Pulmonary artery endothelial cell (primary cell): ENCODE measurements around the gene GRK1. TPM values are rescaled to one million over a fixed set of nuclear protein-coding genes. Genes with fewer than 3 reads are reported as not detected.
"Not testable (repeated sequence)": the region's sequence is repeated elsewhere in the genome, so short reads cannot be mapped to it uniquely, and the experiment has no call there.

ENCODE experiments used
- DNase-seq: peaks from one replicate; pipeline ENCODE4 v3.0.0-alpha.2; 2011; ENCODE audit warnings: low read depth, low spot score
- total RNA-seq: library from RNA; depleted of rRNA; stranded (reverse); fragments of >200 nt; gene quantifications from 2 replicates; pipeline ENCODE4 v1.2.3, GENCODE V29; 2014

The GRK1 gene
- total RNA-seq, 1 donor from 2014 or later, result not detected

- DNase-seq, result no peak
Observed at GRCh38 chr13:113665597-113666328, 1.3 kb upstream of the GRK1 start.

GRCh38 chr13:113666329-113666670 is 719 bp upstream of the GRK1 start:
- DNase-seq, result no peak

GRCh38 chr13:113667771-113668490 is 912 bp downstream of the GRK1 start:
- DNase-seq, result no peak

- no peak for DNase-seq
Observed at GRCh38 chr13:113668491-113668971, 1.5 kb downstream of the GRK1 start.

- DNase-seq, result no peak
Observed at GRCh38 chr13:113669231-113669754, 2.3 kb downstream of the GRK1 start.

GRCh38 chr13:113669755-113670341 is 2.8 kb downstream of the GRK1 start:
- no peak for DNase-seq

GRCh38 chr13:113670541-113670940 is 3.5 kb downstream of the GRK1 start:
- no peak for DNase-seq

GRCh38 chr13:113671066-113672001 is 4.3 kb downstream of the GRK1 start:
- DNase-seq, result no peak

GRCh38 chr13:113672002-113672651 is 5.1 kb downstream of the GRK1 start:
- DNase-seq, result no peak

- DNase-seq, result no peak
Observed at GRCh38 chr13:113722921-113723320, 55.9 kb downstream of the GRK1 start.

GRCh38 chr13:113723410-113724015 is 56.5 kb downstream of the GRK1 start:
- no peak for DNase-seq

GRCh38 chr13:113724016-113724758 is 57.2 kb downstream of the GRK1 start:
- DNase-seq, result no peak

GRCh38 chr13:113724780-113725315 is 57.8 kb downstream of the GRK1 start:
- no peak for DNase-seq

GRCh38 chr13:113725329-113726105 is 58.5 kb downstream of the GRK1 start:
- DNase-seq, result not testable (repeated sequence)

- not testable (repeated sequence) for DNase-seq
Observed at GRCh38 chr13:113726106-113726821, 59.2 kb downstream of the GRK1 start.

GRCh38 chr13:113726961-113727411 is 60.0 kb downstream of the GRK1 start:
- no peak for DNase-seq

GRCh38 chr13:113728571-113729054 is 61.6 kb downstream of the GRK1 start:
- no peak for DNase-seq
